ENCODE results near the gene DSN1. TPM values are rescaled to one million over a fixed set of nuclear protein-coding genes. Genes with fewer than 3 reads are reported as not detected.

Gene DSN1
- total and polyA plus RNA-seq, 2 of the 8 experiments (the other 6 are each of a cell fraction or from before 2014, with no cell fraction given) = 12.0 to 26.2 TPM

DNA sequence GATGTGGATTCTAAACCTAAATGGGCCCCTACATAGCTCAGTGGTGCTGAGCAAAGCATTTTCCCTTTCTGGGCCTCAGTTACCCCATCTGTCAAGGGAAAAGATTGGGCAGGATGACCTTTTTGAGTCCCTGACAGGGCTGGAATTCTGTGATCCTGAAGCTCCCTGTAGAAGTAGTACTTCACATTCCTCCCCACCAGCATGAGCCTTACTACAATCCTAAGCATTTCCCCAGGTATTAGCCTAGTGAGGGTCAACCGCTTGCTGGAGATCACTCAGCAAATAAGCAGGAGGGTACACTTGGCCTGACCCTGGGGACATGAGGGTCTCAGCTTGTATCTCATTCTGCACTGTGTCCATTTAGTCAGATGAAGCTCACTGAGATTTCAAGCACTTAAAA is 41.1 kb downstream of the DSN1 start:
- WGBS, 2 experiments (ENCODE audit: extremely low coverage in 1 of 2, insufficient coverage in 1 of 2, insufficient read length in 1 of 2, insufficient replicate concordance in 2 of 2, low coverage in 1 of 2, low lambda C conversion rate in 2 of 2, missing lambda C conversion rate in 1 of 2) = 92% methylated on average over 1 of the region's 1 CpG; no CpG with 5 or more reads in 1 of the 2 experiments
- no peak overlapping the region for H3K14ac ChIP-seq (ENCODE audit: insufficient read length)
- no peak overlapping the region for H2AFZ ChIP-seq (ENCODE audit: low read length)
- H4K5ac ChIP-seq (ENCODE audit: insufficient read length, low read depth, low read length) = no peak overlapping the region
- no peak overlapping the region for H2BK120ac ChIP-seq (replicated peaks; ENCODE audit: low read depth, low read length)
- no peaks in the 10 kb centered on the region for H4K20me1 ChIP-seq (replicated peaks in 1 of 2; ENCODE audit: control insufficient read depth in 1 of 2, insufficient read depth in 2 of 2, low read length in 2 of 2)
- no peaks in the 10 kb centered on the region for H3K9me3 ChIP-seq (ENCODE audit: insufficient read depth in 2 of 2, low read depth in 1 of 2, low read length in 1 of 2)
- CTCF ChIA-PET (ENCODE audit: partially characterized antibody) = interaction anchor here (0.7 to 5.5 kb wide), 8 partner anchors 12 to 101 kb away, joined by 3 to 31 read pairs (median 3); partner anchors contain the start of gene NDRG3
- no peak overlapping the region for H4K91ac ChIP-seq (replicated peaks; ENCODE audit: insufficient read length, low read length)
- H3K36me3 ChIP-seq (ENCODE audit: control insufficient read depth in 2 of 4, insufficient read depth in 4 of 4, low read length in 3 of 4) = no peaks in the 10 kb centered on the region
- no peak overlapping the region for H3K4me3 ChIP-seq (ENCODE audit: extremely low read depth in 1 of 4, insufficient read depth in 2 of 4, low read depth in 3 of 4, low read length in 4 of 4)
- no peaks in the 10 kb centered on the region for H3K27me3 ChIP-seq (replicated peaks in 1 of 4; ENCODE audit: control insufficient read depth in 3 of 4, extremely low read depth in 1 of 4, insufficient read depth in 3 of 4, low read length in 3 of 4)
- FAIRE-seq (no peak), DNase-seq (ENCODE audit: low read depth in 1 of 2, low spot score in 2 of 2) (no peak)
- H2AK5ac ChIP-seq (ENCODE audit: low read depth, low read length) = no peak overlapping the region; the same call in 1 of the 2 replicates
- H3K23ac ChIP-seq (ENCODE audit: insufficient read length) = no peak overlapping the region
- H3K27ac ChIP-seq (ENCODE audit: low read depth, low read length) = no peak overlapping the region; the same call in 1 of the 2 replicates
- H3K18ac ChIP-seq (ENCODE audit: extremely low read depth, low read length) = no peak overlapping the region
- no peak overlapping the region; the same call in 1 of the 2 replicates for H2BK5ac ChIP-seq (ENCODE audit: low read depth, low read length)
- no peak overlapping the region for H4K8ac ChIP-seq (ENCODE audit: extremely low read depth, insufficient read depth, low read length)
- no peak overlapping the region for H3K56ac ChIP-seq (replicated peaks; ENCODE audit: insufficient read length, low read depth, low read length)
- no peak overlapping the region for H3K4ac ChIP-seq (replicated peaks; ENCODE audit: insufficient read length, low read depth, low read length)
- H3K23me2 ChIP-seq (ENCODE audit: low read depth, low read length) = no peaks in the 10 kb centered on the region
- H2BK15ac ChIP-seq (ENCODE audit: low read length) = no peak overlapping the region
- 0 out of 4 replicates have a peak, but pooled peaks cover 0 to 5% of the 10 kb centered on the region in 2 experiments for H3K79me2 ChIP-seq (ENCODE audit: control insufficient read depth in 1 of 2, insufficient read depth in 2 of 2, low read length in 2 of 2)
- peaks cover 0 to 13% (median 0%) of the 10 kb centered on the region in 4 experiments; a peak in 4 of 7 replicates for H3K4me1 ChIP-seq (replicated peaks in 1 of 4; ENCODE audit: control insufficient read depth in 3 of 4, insufficient read depth in 4 of 4, low read length in 3 of 4)
- H2BK20ac ChIP-seq (ENCODE audit: low read length) = no peak overlapping the region
- no peak overlapping the region for H3K9ac ChIP-seq (replicated peaks in 1 of 4; ENCODE audit: extremely low read depth in 1 of 4, low read depth in 3 of 4, low read length in 3 of 4)
- no peak overlapping the region for H3K4me2 ChIP-seq (ENCODE audit: insufficient read depth in 1 of 2, low read depth in 2 of 2, low read length in 2 of 2)
- POLR2A ChIA-PET (ENCODE audit: partially characterized antibody) = interaction anchor here (1.0 kb wide), 1 partner anchor 76 kb away, joined by 3 read pairs; no protein-coding TSS in a partner anchor
- 0 out of 2 replicates have a peak overlapping the region, but pooled peaks have one; percentile 63 for H2BK12ac ChIP-seq (ENCODE audit: low read depth, low read length)
- peaks cover 3% of the 10 kb centered on the region; the same call in 1 of the 2 replicates for H3K79me1 ChIP-seq (ENCODE audit: low read depth, low read length)

Data from H1 (cell line).